SK-N-SH treated with all-trans-retinoic acid at 6 μM for 48 hours (cell line): Measurements from ENCODE around the gene VPS13D.

Experiments used
- ATAC-seq: fragments of 200-7000 bp; cut with Tn5 transposase; 3 replicates; pipeline ENCODE4 v1.9.1; 2020; ENCODE audit warnings: mild to moderate bottlenecking, moderate library complexity
- ARNTL ChIP-seq: fragments of 450-650 bp; formaldehyde crosslinking; IDR thresholded peaks from 2 replicates; pipeline ENCODE4 v1.5.0; 2020; ENCODE audit warnings: low read depth, mild to moderate bottlenecking, moderate library complexity, borderline replicate concordance
- CSDC2 ChIP-seq: fragments of 250-450 bp; sonication (Bioruptor Pico); IDR thresholded peaks from 2 replicates; pipeline ENCODE4 v1.5.0; 2020; ENCODE audit warnings: mild to moderate bottlenecking, moderate library complexity
- ESRRG ChIP-seq: fragments of 250-450 bp; sonication (Bioruptor Pico); IDR thresholded peaks from 2 replicates; pipeline ENCODE4 v1.6.1; 2021; ENCODE audit warnings: mild to moderate bottlenecking
- OSR1 ChIP-seq: fragments of 250-450 bp; sonication (Bioruptor Pico); IDR thresholded peaks from 2 replicates; pipeline ENCODE4 v1.8.0; 2022; ENCODE audit warnings: moderate library complexity, mild to moderate bottlenecking, inconsistent platforms
- POU6F1 ChIP-seq: fragments of 250-450 bp; sonication (Bioruptor Pico); IDR thresholded peaks from 2 replicates; pipeline ENCODE4 v1.8.0; 2021; ENCODE audit warnings: low read depth, mild to moderate bottlenecking, moderate library complexity, borderline replicate concordance
- PPARA ChIP-seq: fragments of 250-450 bp; sonication (Bioruptor Pico); IDR thresholded peaks from 2 replicates; pipeline ENCODE4 v1.5.0; 2020; ENCODE audit warnings: mild to moderate bottlenecking, borderline replicate concordance
- SNAI2 ChIP-seq: fragments of 250-450 bp; sonication (Bioruptor Pico); IDR thresholded peaks from 2 replicates; pipeline ENCODE4 v1.5.0; 2020; ENCODE audit warnings: mild to moderate bottlenecking, moderate library complexity
- TCF4 ChIP-seq: fragments of 250-450 bp; sonication (Bioruptor Pico); IDR thresholded peaks from 2 replicates; pipeline ENCODE4 v1.8.0; 2021; ENCODE audit warnings: mild to moderate bottlenecking, moderate library complexity, borderline replicate concordance
- TOX ChIP-seq: fragments of 250-450 bp; sonication (Bioruptor Pico); IDR thresholded peaks from 2 replicates; pipeline ENCODE4 v1.8.0; 2021; ENCODE audit warnings: mild to moderate bottlenecking, moderate library complexity, borderline replicate concordance
- ZC3H10 ChIP-seq: fragments of 250-450 bp; sonication (Bioruptor Pico); IDR thresholded peaks from 2 replicates; pipeline ENCODE4 v1.5.1; 2021; ENCODE audit warnings: mild to moderate bottlenecking, moderate library complexity
- ZFP3 ChIP-seq: fragments of 250-450 bp; sonication (Bioruptor Pico); IDR thresholded peaks from 2 replicates; pipeline ENCODE4 v1.5.0; 2020; ENCODE audit warnings: mild to moderate bottlenecking, moderate library complexity
- ZNF565 ChIP-seq: fragments of 450-650 bp; formaldehyde crosslinking; conservative IDR thresholded peaks from 2 replicates; pipeline ENCODE4 v1.5.0; 2020; ENCODE audit warnings: low read depth, mild to moderate bottlenecking, moderate library complexity
- ZNF70 ChIP-seq: fragments of 450-650 bp; formaldehyde crosslinking; IDR thresholded peaks from 2 replicates; pipeline ENCODE4 v1.5.0; 2020; ENCODE audit warnings: mild to moderate bottlenecking, moderate library complexity
- ZNF8 ChIP-seq: fragments of 450-650 bp; formaldehyde crosslinking; IDR thresholded peaks from 2 replicates; pipeline ENCODE4 v1.5.0; 2020; ENCODE audit warnings: mild to moderate bottlenecking, moderate library complexity
- TF ChIP-seq, protein P1 (sequence below): fragments of 250-450 bp; sonication (Bioruptor Pico); IDR thresholded peaks from 2 replicates; pipeline ENCODE4 v1.5.1; 2020; ENCODE audit warnings: low read depth, mild to moderate bottlenecking, moderate library complexity
- TF ChIP-seq, protein P2 (sequence below): fragments of 250-450 bp; sonication (Bioruptor Pico); IDR thresholded peaks from 2 replicates; pipeline ENCODE4 v1.5.0; 2020; ENCODE audit warnings: mild to moderate bottlenecking, moderate library complexity
- TF ChIP-seq, protein P3 (sequence below): fragments of 250-450 bp; sonication (Bioruptor Pico); IDR thresholded peaks from 2 replicates; pipeline ENCODE4 v1.8.0; 2020; ENCODE audit warnings: mild to moderate bottlenecking, moderate library complexity, borderline replicate concordance

Gene VPS13D

DNA sequence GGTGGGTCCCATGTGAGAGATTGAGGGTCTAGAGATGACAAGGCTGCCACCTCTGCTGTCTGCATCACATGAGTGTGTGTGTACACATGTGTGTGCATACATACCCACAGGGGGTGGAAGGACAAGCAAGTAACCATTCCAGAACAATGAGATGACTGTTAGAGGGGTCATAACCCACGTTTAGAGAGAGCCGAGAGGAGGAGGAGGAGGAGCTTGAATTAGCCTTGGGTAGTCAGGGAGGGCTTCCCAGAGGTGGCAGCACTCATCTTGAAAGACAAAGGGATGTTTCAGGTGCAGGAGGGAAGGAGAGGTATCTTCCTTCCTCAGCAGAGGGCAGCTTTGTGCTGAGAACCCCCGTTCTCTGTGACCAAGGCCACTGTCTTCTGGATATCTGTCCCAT, 41.7 kb upstream of the VPS13D start:
- no peak for TF ChIP-seq ZNF8 (CRISPR knock-in tag)
- TF ChIP-seq CSDC2 (CRISPR knock-in tag) = no peak
- TF ChIP-seq SNAI2 (CRISPR knock-in tag) = no peak
- no peak for TF ChIP-seq TOX
- no peak for TF ChIP-seq ESRRG
- TF ChIP-seq TCF4 = no peak
- no peak for ATAC-seq

DNA sequence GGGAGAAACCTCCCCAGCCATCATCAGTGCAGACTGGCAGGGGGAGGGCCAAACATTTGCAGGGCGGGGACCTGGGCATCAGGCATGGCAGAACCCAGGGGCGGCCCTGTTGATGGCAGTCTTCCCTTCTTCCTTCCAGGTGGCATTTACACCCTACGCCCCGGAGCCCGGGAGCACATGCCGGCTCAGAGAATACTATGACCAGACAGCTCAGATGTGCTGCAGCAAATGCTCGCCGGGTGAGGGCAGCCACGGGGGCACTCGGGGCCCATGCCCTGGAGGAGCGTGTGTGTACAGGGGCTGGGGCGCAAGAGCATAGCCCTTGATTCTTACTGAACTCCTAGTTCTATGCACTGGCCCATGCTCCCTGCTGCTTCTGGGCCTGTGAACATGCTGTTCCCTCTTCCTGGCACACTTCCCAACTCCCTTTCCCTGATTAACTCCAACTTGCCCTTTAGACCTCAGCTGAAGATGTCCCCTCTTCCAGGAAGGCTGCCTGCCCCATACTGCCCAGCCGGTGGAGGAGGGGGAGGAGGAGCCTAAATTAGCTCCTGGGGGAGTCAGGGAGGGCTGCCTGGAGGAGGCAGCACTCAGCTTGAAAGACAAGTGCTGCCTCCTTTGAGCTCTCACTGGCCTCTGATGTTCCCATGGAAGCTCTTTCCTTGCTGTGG, 41.0 kb upstream of the VPS13D start:
- no peak for TF ChIP-seq TOX
- TF ChIP-seq, protein P1, sequence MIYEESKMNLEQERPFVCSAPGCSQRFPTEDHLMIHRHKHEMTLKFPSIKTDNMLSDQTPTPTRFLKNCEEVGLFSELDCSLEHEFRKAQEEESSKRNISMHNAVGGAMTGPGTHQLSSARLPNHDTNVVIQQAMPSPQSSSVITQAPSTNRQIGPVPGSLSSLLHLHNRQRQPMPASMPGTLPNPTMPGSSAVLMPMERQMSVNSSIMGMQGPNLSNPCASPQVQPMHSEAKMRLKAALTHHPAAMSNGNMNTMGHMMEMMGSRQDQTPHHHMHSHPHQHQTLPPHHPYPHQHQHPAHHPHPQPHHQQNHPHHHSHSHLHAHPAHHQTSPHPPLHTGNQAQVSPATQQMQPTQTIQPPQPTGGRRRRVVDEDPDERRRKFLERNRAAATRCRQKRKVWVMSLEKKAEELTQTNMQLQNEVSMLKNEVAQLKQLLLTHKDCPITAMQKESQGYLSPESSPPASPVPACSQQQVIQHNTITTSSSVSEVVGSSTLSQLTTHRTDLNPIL (CRISPR knock-in tag) = no peak
- no peak for TF ChIP-seq CSDC2 (CRISPR knock-in tag)
- TF ChIP-seq ESRRG = no peak
- no peak for TF ChIP-seq PPARA
- no peak for TF ChIP-seq POU6F1 (CRISPR knock-in tag)
- TF ChIP-seq OSR1 (CRISPR knock-in tag) = no peak
- TF ChIP-seq, protein P2, sequence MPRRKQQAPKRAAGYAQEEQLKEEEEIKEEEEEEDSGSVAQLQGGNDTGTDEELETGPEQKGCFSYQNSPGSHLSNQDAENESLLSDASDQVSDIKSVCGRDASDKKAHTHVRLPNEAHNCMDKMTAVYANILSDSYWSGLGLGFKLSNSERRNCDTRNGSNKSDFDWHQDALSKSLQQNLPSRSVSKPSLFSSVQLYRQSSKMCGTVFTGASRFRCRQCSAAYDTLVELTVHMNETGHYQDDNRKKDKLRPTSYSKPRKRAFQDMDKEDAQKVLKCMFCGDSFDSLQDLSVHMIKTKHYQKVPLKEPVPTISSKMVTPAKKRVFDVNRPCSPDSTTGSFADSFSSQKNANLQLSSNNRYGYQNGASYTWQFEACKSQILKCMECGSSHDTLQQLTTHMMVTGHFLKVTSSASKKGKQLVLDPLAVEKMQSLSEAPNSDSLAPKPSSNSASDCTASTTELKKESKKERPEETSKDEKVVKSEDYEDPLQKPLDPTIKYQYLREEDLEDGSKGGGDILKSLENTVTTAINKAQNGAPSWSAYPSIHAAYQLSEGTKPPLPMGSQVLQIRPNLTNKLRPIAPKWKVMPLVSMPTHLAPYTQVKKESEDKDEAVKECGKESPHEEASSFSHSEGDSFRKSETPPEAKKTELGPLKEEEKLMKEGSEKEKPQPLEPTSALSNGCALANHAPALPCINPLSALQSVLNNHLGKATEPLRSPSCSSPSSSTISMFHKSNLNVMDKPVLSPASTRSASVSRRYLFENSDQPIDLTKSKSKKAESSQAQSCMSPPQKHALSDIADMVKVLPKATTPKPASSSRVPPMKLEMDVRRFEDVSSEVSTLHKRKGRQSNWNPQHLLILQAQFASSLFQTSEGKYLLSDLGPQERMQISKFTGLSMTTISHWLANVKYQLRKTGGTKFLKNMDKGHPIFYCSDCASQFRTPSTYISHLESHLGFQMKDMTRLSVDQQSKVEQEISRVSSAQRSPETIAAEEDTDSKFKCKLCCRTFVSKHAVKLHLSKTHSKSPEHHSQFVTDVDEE (CRISPR knock-in tag) = no peak
- no peak for TF ChIP-seq ZNF565 (CRISPR knock-in tag)
- TF ChIP-seq ZNF70 = no peak
- no peak for TF ChIP-seq ZFP3 (CRISPR knock-in tag)
- no peak for ATAC-seq

DNA sequence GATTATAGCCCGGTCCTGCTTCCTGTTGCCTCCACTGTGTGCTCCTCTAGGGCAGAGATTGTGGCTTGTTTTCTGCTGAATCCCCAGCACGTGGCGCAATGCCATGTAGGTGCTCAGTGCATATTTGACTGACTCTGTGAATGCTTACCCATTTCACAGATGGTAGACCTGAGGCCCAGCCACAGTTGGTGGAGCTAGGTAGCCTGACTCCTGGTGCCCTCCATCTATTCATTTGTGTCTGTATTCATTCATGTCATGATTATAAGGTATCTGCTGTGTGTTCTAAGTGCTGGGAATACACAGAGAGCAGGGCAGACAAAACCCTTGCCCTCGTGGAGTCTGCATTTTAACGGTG, 40.5 kb upstream of the VPS13D start:
- ATAC-seq = no peak
- TF ChIP-seq ARNTL (CRISPR knock-in tag) (no peak), ZC3H10 (no peak), POU6F1 (CRISPR knock-in tag) (no peak), OSR1 (CRISPR knock-in tag) (no peak), SNAI2 (CRISPR knock-in tag) (no peak), ZNF8 (CRISPR knock-in tag) (no peak), ZNF565 (CRISPR knock-in tag) (no peak), TCF4 (no peak)
- TF ChIP-seq, protein P3, sequence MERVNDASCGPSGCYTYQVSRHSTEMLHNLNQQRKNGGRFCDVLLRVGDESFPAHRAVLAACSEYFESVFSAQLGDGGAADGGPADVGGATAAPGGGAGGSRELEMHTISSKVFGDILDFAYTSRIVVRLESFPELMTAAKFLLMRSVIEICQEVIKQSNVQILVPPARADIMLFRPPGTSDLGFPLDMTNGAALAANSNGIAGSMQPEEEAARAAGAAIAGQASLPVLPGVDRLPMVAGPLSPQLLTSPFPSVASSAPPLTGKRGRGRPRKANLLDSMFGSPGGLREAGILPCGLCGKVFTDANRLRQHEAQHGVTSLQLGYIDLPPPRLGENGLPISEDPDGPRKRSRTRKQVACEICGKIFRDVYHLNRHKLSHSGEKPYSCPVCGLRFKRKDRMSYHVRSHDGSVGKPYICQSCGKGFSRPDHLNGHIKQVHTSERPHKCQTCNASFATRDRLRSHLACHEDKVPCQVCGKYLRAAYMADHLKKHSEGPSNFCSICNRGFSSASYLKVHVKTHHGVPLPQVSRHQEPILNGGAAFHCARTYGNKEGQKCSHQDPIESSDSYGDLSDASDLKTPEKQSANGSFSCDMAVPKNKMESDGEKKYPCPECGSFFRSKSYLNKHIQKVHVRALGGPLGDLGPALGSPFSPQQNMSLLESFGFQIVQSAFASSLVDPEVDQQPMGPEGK (CRISPR knock-in tag) = no peak
- TF ChIP-seq, protein P1 (CRISPR knock-in tag) = no peak
